Retina (tissue), 1 donor: ENCODE data around the gene MYBPC1.
"Not testable (repeated sequence)": the region's sequence is repeated elsewhere in the genome, so short reads cannot be mapped to it uniquely, and the experiment has no call there.

Experiments
- DNase-seq: peaks from one replicate; pipeline ENCODE4 v3.0.0-alpha.2; 2016

The MYBPC1 gene

GRCh38 chr12:101594700-101595099 lies at the start of gene MYBPC1:
Gene MYBPC1, plus strand, starts transcription at chr12:101594971. Its CDS starts 100 bp downstream, at chr12:101595071.
- no peak for DNase-seq

- DNase-seq = no peak
These were observed 43.2 kb upstream of the MYBPC1 start for GRCh38 chr12:101551362-101552114.

GRCh38 chr12:101552277-101552676 lies 42.5 kb upstream of the MYBPC1 start:
- DNase-seq = no peak

GRCh38 chr12:101557094-101557493 lies 37.7 kb upstream of the MYBPC1 start:
- DNase-seq = no peak

GRCh38 chr12:101558726-101559125 lies 36.0 kb upstream of the MYBPC1 start:
- DNase-seq = not testable (repeated sequence)

- DNase-seq = no peak
These were observed 31.6 kb upstream of the MYBPC1 start for GRCh38 chr12:101563212-101563611.

- DNase-seq = no peak
These were observed 29.9 kb upstream of the MYBPC1 start for GRCh38 chr12:101564912-101565311.

GRCh38 chr12:101566318-101566717 lies 28.5 kb upstream of the MYBPC1 start:
- no peak for DNase-seq

GRCh38 chr12:101567918-101568317 lies 26.9 kb upstream of the MYBPC1 start:
- no peak for DNase-seq

- DNase-seq = peak; percentile 10
These were observed 24.7 kb upstream of the MYBPC1 start for GRCh38 chr12:101570047-101570446.

GRCh38 chr12:101571105-101571504 lies 23.7 kb upstream of the MYBPC1 start:
- DNase-seq = no peak

GRCh38 chr12:101573743-101574142 lies 21.0 kb upstream of the MYBPC1 start:
- DNase-seq = no peak

- no peak for DNase-seq
These were observed 16.4 kb upstream of the MYBPC1 start for GRCh38 chr12:101578417-101578816.

- DNase-seq = no peak
These were observed 13.6 kb upstream of the MYBPC1 start for GRCh38 chr12:101581190-101581589.

GRCh38 chr12:101582937-101583336 lies 11.8 kb upstream of the MYBPC1 start:
- DNase-seq = no peak

- no peak for DNase-seq
These were observed 4.4 kb upstream of the MYBPC1 start for GRCh38 chr12:101590383-101590782.

- no peak for DNase-seq
These were observed 3.0 kb upstream of the MYBPC1 start for GRCh38 chr12:101591781-101592180.

GRCh38 chr12:101592448-101592847 lies 2.3 kb upstream of the MYBPC1 start:
- DNase-seq = no peak

GRCh38 chr12:101592921-101593320 lies 1.9 kb upstream of the MYBPC1 start:
- no peak for DNase-seq

- DNase-seq = no peak
These were observed 1.4 kb downstream of the MYBPC1 start for GRCh38 chr12:101596172-101596571.

GRCh38 chr12:101597164-101597563 lies 2.4 kb downstream of the MYBPC1 start:
- DNase-seq = no peak

- no peak for DNase-seq
These were observed 3.7 kb downstream of the MYBPC1 start for GRCh38 chr12:101598483-101598882.

- DNase-seq = no peak
These were observed 4.5 kb downstream of the MYBPC1 start for GRCh38 chr12:101599311-101599710.

GRCh38 chr12:101599771-101600484 lies 5.2 kb downstream of the MYBPC1 start:
- DNase-seq = no peak
